GM21717 (cell line): ENCODE measurements around the gene CNTN2.

Experiments
- ATAC-seq: cut with Tn5 transposase; IDR thresholded peaks from one replicate; pipeline ENCODE4 v1.9.1; 2021; ENCODE audit warnings: mild to moderate bottlenecking, moderate library complexity; ENCODE audit not compliant: unreplicated experiment

The CNTN2 gene

GRCh38 chr1:205017766-205018165 lies 25.2 kb upstream of the CNTN2 start:
- ATAC-seq: no peak

GRCh38 chr1:205018381-205018780 lies 24.6 kb upstream of the CNTN2 start:
- ATAC-seq: no peak

- no peak for ATAC-seq
Measured at GRCh38 chr1:205020466-205020865, 22.5 kb upstream of the CNTN2 start.

GRCh38 chr1:205024679-205025078 lies 18.3 kb upstream of the CNTN2 start:
- no peak for ATAC-seq

- ATAC-seq: no peak
Measured at GRCh38 chr1:205025239-205025638, 17.8 kb upstream of the CNTN2 start.

- no peak for ATAC-seq
Measured at GRCh38 chr1:205026181-205026580, 16.8 kb upstream of the CNTN2 start.

GRCh38 chr1:205028390-205028789 lies 14.6 kb upstream of the CNTN2 start:
- ATAC-seq: no peak

- no peak for ATAC-seq
Measured at GRCh38 chr1:205028924-205029323, 14.1 kb upstream of the CNTN2 start.

GRCh38 chr1:205030241-205030640 lies 12.8 kb upstream of the CNTN2 start:
- no peak for ATAC-seq

- no peak for ATAC-seq
Measured at GRCh38 chr1:205030896-205031295, 12.1 kb upstream of the CNTN2 start.

- ATAC-seq: no peak
Measured at GRCh38 chr1:205032508-205032907, 10.5 kb upstream of the CNTN2 start.

GRCh38 chr1:205037539-205037938 lies 5.5 kb upstream of the CNTN2 start:
- ATAC-seq: no peak

- ATAC-seq: no peak
Measured at GRCh38 chr1:205038132-205038786, 4.8 kb upstream of the CNTN2 start.

- ATAC-seq: no peak
Measured at GRCh38 chr1:205041001-205041715, 1.9 kb upstream of the CNTN2 start.

- no peak for ATAC-seq
Measured at GRCh38 chr1:205041998-205042910, 758 bp upstream of the CNTN2 start.

- no peak for ATAC-seq
Measured at GRCh38 chr1:205043866-205044265, 854 bp downstream of the CNTN2 start.

GRCh38 chr1:205044741-205045140 lies 1.7 kb downstream of the CNTN2 start:
- ATAC-seq: no peak

- no peak for ATAC-seq
Measured at GRCh38 chr1:205045146-205045545, 2.1 kb downstream of the CNTN2 start.

- no peak for ATAC-seq
Measured at GRCh38 chr1:205046870-205047269, 3.9 kb downstream of the CNTN2 start.

- no peak for ATAC-seq
Measured at GRCh38 chr1:205047764-205048231, 4.8 kb downstream of the CNTN2 start.

GRCh38 chr1:205048382-205048781 lies 5.4 kb downstream of the CNTN2 start:
- no peak for ATAC-seq
